B cell (primary cell): ENCODE results near the gene TMSB15B. TPM values are rescaled to one million over a fixed set of nuclear protein-coding genes. Genes with fewer than 3 reads are reported as not detected.
"Not testable (repeated sequence)": the region's sequence is repeated elsewhere in the genome, so short reads cannot be mapped to it uniquely, and the experiment has no call there.

ENCODE experiments used
- ATAC-seq: fragments of 200-7000 bp; cut with Tn5 transposase; one replicate; pipeline ENCODE4 v1.10.0; 2021; ENCODE audit warnings: low read depth, mild to moderate bottlenecking, moderate number of reproducible peaks, moderate library complexity
- CTCF ChIA-PET: fragments of 350-600 bp; sonication (Branson Sonifier 250); formaldehyde crosslinking; loops from one replicate; lab custom pipeline; 2021; ENCODE audit warnings: antibody characterized with exemption, inconsistent platforms; lab: Charles Lee
- POLR2A ChIA-PET: fragments of 350-600 bp; sonication (Branson Sonifier 250); formaldehyde crosslinking; loops from one replicate; lab custom pipeline; 2021; ENCODE audit warnings: antibody characterized with exemption; lab: Charles Lee
- DNase-seq: peaks from one replicate; pipeline ENCODE4 v3.0.0; 2013
- H2AFZ ChIP-seq: 2 replicates; pipeline ENCODE4 v1.6.1; 2012; ENCODE audit warnings: mild to moderate bottlenecking, low read depth, low read length; ENCODE audit not compliant: insufficient read depth, poor library complexity, severe bottlenecking
- H3K27ac ChIP-seq, 2 donors: 1 replicate in 1 of 2; 2 replicates in 1 of 2; pipeline ENCODE4 v1.5.1; 2012 to 2013; ENCODE audit warnings: low read length in 2 of 2, mild to moderate bottlenecking in 2 of 2, moderate library complexity in 1 of 2
- H3K27me3 ChIP-seq, 4 experiments: fragments of 200-600 bp in 1 of 4; sonication (generic) in 1 of 4; replicated peaks in 1 of 4; 1 replicate in 2 of 4; 2 replicates in 2 of 4; pipeline versions ENCODE4 v1.6.1 to v1.7.0; 2013 to 2016; ENCODE audit warnings: low read length in 3 of 4, mild to moderate bottlenecking in 2 of 4, mixed read lengths in 1 of 4, moderate library complexity in 1 of 4; ENCODE audit not compliant: insufficient read depth in 4 of 4, control insufficient read depth in 3 of 4; ENCODE audit errors: control extremely low read depth in 1 of 4
- H3K36me3 ChIP-seq, 2 experiments: replicated peaks in 1 of 2; 1 replicate in 1 of 2; 2 replicates in 1 of 2; pipeline versions ENCODE4 v1.6.1 to v1.7.1; 2013; ENCODE audit warnings: low read length in 1 of 2; ENCODE audit not compliant: insufficient read depth in 2 of 2, control insufficient read depth in 1 of 2; ENCODE audit errors: control extremely low read depth in 1 of 2, extremely low read depth in 1 of 2
- H3K4me1 ChIP-seq, 2 donors: fragments of 200-600 bp in 1 of 2; sonication (generic) in 1 of 2; 1 replicate in 1 of 2; 2 replicates in 1 of 2; pipeline versions ENCODE4 v1.5.1 to v1.6.1; 2013 to 2017; ENCODE audit warnings: low read length in 2 of 2; ENCODE audit not compliant: control insufficient read depth in 2 of 2, insufficient read depth in 2 of 2
- H3K4me2 ChIP-seq: replicated peaks from 2 replicates; pipeline ENCODE3; 2012; ENCODE audit warnings: mild to moderate bottlenecking, low read depth, low read length; ENCODE audit not compliant: poor library complexity, severe bottlenecking
- H3K4me3 ChIP-seq, 5 experiments: fragments of 200-600 bp in 1 of 5; sonication (generic) in 1 of 5; 1 replicate in 3 of 5; 2 replicates in 2 of 5; pipeline versions ENCODE4 v1.5.1 to v1.7.0; 2011 to 2016; ENCODE audit warnings: low read length in 4 of 5, mild to moderate bottlenecking in 4 of 5, low read depth in 2 of 5, control low read depth in 1 of 5, moderate library complexity in 1 of 5; ENCODE audit not compliant: insufficient read depth in 1 of 5; ENCODE audit errors: control extremely low read depth in 1 of 5, extremely low read depth in 1 of 5
- H3K79me2 ChIP-seq: fragments of 200-600 bp; sonication (generic); one replicate; pipeline ENCODE4 v1.6.0; 2016; ENCODE audit warnings: low read length; ENCODE audit not compliant: control insufficient read depth, insufficient read depth
- H3K9ac ChIP-seq: fragments of 200-600 bp; sonication (generic); 2 replicates; pipeline ENCODE4 v1.6.1; 2017; ENCODE audit warnings: mild to moderate bottlenecking, low read length, moderate library complexity
- H3K9me3 ChIP-seq, 3 donors: one replicate each; pipeline versions ENCODE4 v1.6.1 to v1.7.1; 2013; ENCODE audit warnings: low read length in 2 of 3; ENCODE audit not compliant: control insufficient read depth in 2 of 3, insufficient read depth in 1 of 3; ENCODE audit errors: control extremely low read depth in 1 of 3
- H4K20me1 ChIP-seq: 2 replicates; pipeline ENCODE4 v1.6.0; 2012; ENCODE audit warnings: mild to moderate bottlenecking, low read length; ENCODE audit not compliant: insufficient read depth, control insufficient read depth, poor library complexity, severe bottlenecking
- H3K27ac Mint-ChIP-seq: one replicate; pipeline ENCODE4 v1.8.0; 2021; ENCODE audit warnings: mixed read lengths
- H3K27me3 Mint-ChIP-seq: one replicate; pipeline ENCODE4 v1.8.0; 2021; ENCODE audit warnings: mixed read lengths
- H3K4me1 Mint-ChIP-seq: one replicate; pipeline ENCODE4 v1.8.0; 2021; ENCODE audit warnings: mixed read lengths
- H3K4me3 Mint-ChIP-seq: one replicate; pipeline ENCODE4 v1.8.0; 2021; ENCODE audit warnings: mixed read lengths
- H3K9me3 Mint-ChIP-seq: one replicate; pipeline ENCODE4 v1.8.0; 2022; ENCODE audit warnings: mixed read lengths; ENCODE audit not compliant: insufficient read depth
- EZH2 ChIP-seq: IDR thresholded peaks from 2 replicates; pipeline ENCODE4 v1.6.1; 2012; ENCODE audit warnings: borderline replicate concordance, low read depth, mild to moderate bottlenecking, moderate library complexity, low read length; ENCODE audit not compliant: insufficient read depth, poor library complexity, severe bottlenecking
- WGBS: methylation state at CpG from one replicate; pipeline ENCODE4 v1.1.5; 2013; ENCODE audit warnings: missing lambda C conversion rate; ENCODE audit not compliant: insufficient coverage; 5-methylcytosine and 5-hydroxymethylcytosine counted together
- intact Hi-C: fragments of 100-400 bp; cut with micrococcal nuclease; formaldehyde crosslinking; loops from one replicate; pipeline ENCODE4 v1.10.0; 2022
- polyA plus RNA-seq: library from polyadenylated mRNA; depleted of rRNA; stranded (reverse); fragments of >200 nt; gene quantifications from 2 replicates; pipeline ENCODE4 v1.2.3, GENCODE V29; 2012
- total RNA-seq, 2 donors: library from RNA; stranded (reverse); fragments of 120-200 nt in 1 of 2; gene quantifications; 1 replicate in 1 of 2; 2 replicates in 1 of 2; pipeline versions ENCODE4 v1.2.3 to v1.2.4, GENCODE V29; 2013 to 2022
- TF ChIP-seq, protein P1 (sequence below): fragments of 200-600 bp; IDR thresholded peaks from one replicate; pipeline ENCODE4 v1.8.0; 2022; ENCODE audit warnings: antibody characterized with exemption, mild to moderate bottlenecking

Gene TMSB15B
- total and polyA plus RNA-seq, 2 donors (not counting 1 experiment from before 2014, with no cell fraction given) = 7.6 to 8.6 TPM

DNA sequence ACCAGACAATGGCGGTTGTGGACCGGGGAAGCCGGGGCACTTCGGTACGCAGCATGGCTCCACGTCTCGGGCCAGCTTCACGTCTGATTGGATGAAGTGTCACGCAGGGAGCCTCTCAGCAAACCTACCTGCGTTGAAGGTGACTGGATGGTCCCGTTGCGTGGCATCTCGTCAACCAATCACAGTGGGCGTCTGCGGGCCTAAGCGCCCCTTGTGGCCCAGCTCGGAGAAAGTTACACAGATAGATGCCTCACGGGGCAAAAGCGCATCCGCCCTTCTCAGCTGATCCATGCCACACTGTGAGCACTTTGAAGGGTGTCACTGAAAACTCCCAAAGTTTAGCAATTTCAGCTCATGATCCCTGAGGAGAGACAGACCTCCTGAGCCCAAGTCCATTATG, 51.2 kb downstream of the TMSB15B start, which contains the start of gene H2BW1:
H2BW1 (minus strand) TSS at position 103 of the 400 bp plus-strand sequence. CDS start 132 bp downstream, outside the sequence.
- no peak for DNase-seq

DNA sequence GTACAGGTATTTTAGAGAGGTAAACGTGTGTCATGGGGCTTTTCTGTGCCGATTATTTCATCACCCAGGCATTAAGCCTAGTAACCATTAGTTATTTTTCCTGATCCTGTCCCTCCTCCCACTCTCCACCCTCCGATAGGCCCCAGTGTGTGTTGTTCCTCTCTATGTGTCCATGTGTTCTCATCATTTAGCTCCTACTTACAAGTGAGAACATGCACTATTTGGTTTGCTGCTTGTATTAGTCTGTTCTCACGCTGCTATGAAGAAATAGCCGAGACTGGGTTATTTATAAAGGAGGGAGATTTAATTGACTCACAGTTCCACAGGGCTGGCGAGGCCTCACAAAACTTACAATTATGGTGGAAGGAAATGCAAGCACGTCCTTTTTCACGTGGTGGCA, 53.1 kb downstream of the TMSB15B start:
- H3K4me1 Mint-ChIP-seq, H3K4me1 ChIP-seq, H3K27me3 Mint-ChIP-seq, H3K4me2 ChIP-seq, DNase-seq, CTCF ChIA-PET, H3K27ac ChIP-seq, H3K9ac ChIP-seq, POLR2A ChIA-PET, H2AFZ ChIP-seq, H3K27ac Mint-ChIP-seq, H3K4me3 ChIP-seq, intact Hi-C loops, H3K9me3 ChIP-seq, H3K36me3 ChIP-seq, H3K27me3 ChIP-seq, H3K79me2 ChIP-seq, H4K20me1 ChIP-seq, ATAC-seq, H3K4me3 Mint-ChIP-seq, H3K9me3 Mint-ChIP-seq: not testable (repeated sequence)
- WGBS = no CpG with 5 or more reads among the region's 8 CpGs

More for the DNA sequence above, 51.2 kb downstream of the TMSB15B start, which contains the start of gene H2BW1:
- intact Hi-C loops = no loop called here
- ATAC-seq = no peak
- Mint-ChIP-seq H3K27me3 (no peaks in the 10 kb centered on the region), H3K4me1 (no peaks in the 10 kb centered on the region), H3K4me3 (no peak within 1 kb of the TSS), H3K9me3 (no peaks in the 10 kb centered on the region), H3K27ac (no peak within 1 kb of the TSS)
- Histone ChIP-seq H3K36me3 (no peaks in the 10 kb centered on the region), H3K4me1 (no peaks in the 10 kb centered on the region), H3K27ac (no peak within 1 kb of the TSS), H3K4me3 (no peak within 1 kb of the TSS), H3K4me2 (no peak within 1 kb of the TSS), H3K79me2 (no peaks in the 10 kb centered on the region), H3K9ac (no peak within 1 kb of the TSS), H2AFZ (no peak within 1 kb of the TSS), H4K20me1 (no peaks in the 10 kb centered on the region), H3K9me3 (no peaks in the 10 kb centered on the region), H3K27me3 (no peaks in the 10 kb centered on the region)
- CTCF ChIA-PET = no interaction called here
- POLR2A ChIA-PET = no interaction called here
- TF ChIP-seq EZH2 = no peak
- TF ChIP-seq, protein P1, sequence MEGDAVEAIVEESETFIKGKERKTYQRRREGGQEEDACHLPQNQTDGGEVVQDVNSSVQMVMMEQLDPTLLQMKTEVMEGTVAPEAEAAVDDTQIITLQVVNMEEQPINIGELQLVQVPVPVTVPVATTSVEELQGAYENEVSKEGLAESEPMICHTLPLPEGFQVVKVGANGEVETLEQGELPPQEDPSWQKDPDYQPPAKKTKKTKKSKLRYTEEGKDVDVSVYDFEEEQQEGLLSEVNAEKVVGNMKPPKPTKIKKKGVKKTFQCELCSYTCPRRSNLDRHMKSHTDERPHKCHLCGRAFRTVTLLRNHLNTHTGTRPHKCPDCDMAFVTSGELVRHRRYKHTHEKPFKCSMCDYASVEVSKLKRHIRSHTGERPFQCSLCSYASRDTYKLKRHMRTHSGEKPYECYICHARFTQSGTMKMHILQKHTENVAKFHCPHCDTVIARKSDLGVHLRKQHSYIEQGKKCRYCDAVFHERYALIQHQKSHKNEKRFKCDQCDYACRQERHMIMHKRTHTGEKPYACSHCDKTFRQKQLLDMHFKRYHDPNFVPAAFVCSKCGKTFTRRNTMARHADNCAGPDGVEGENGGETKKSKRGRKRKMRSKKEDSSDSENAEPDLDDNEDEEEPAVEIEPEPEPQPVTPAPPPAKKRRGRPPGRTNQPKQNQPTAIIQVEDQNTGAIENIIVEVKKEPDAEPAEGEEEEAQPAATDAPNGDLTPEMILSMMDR = no peak
- WGBS = 95% methylated on average over 12 of the region's 20 CpGs

Other genes starting within 250 kb of the TMSB15B start
- gene PLP1, start 185.8 kb upstream of the TMSB15B start, total RNA-seq = not detected in 2 replicates
- gene PLP1, start 185.8 kb upstream of the TMSB15B start, polyA plus RNA-seq = not detected in 2 replicates
- gene RAB9B, start 130.4 kb upstream of the TMSB15B start, total RNA-seq = 0.44 and 0.75 TPM in 2 replicates
- gene RAB9B, start 130.4 kb upstream of the TMSB15B start, polyA plus RNA-seq = 0.23 and 0.43 TPM in 2 replicates
- not detected in 2 replicates for gene H2BW1, start 51.1 kb downstream of the TMSB15B start, total RNA-seq
- not detected in 2 replicates for gene H2BW1, start 51.1 kb downstream of the TMSB15B start, polyA plus RNA-seq
- gene H2BW2, start 77.3 kb downstream of the TMSB15B start, total RNA-seq = not detected in 2 replicates
- gene H2BW2, start 77.3 kb downstream of the TMSB15B start, polyA plus RNA-seq = not detected in 2 replicates
- 4.5 and 5.4 TPM in 2 replicates for gene TMSB15C, start 113.6 kb downstream of the TMSB15B start, total RNA-seq
- gene TMSB15C, start 113.6 kb downstream of the TMSB15B start, polyA plus RNA-seq = 1.1 and 1.4 TPM in 2 replicates
- gene ZCCHC18, start 149.9 kb downstream of the TMSB15B start, total RNA-seq = 15.1 and 16.9 TPM in 2 replicates
- 13.5 and 28.2 TPM in 2 replicates for gene ZCCHC18, start 149.9 kb downstream of the TMSB15B start, polyA plus RNA-seq
- 17.1 and 20.7 TPM in 2 replicates for gene SLC25A53, start 194.4 kb downstream of the TMSB15B start, total RNA-seq
- 10.3 and 10.9 TPM in 2 replicates for gene SLC25A53, start 194.4 kb downstream of the TMSB15B start, polyA plus RNA-seq
- gene FAM199X, start 203.8 kb downstream of the TMSB15B start, total RNA-seq = 19.2 and 20.2 TPM in 2 replicates
- 3.6 and 6.2 TPM in 2 replicates for gene FAM199X, start 203.8 kb downstream of the TMSB15B start, polyA plus RNA-seq